Measurements from ENCODE around the gene HUWE1.

HUWE1 gene

GRCh38 chrX:53483838-53484405, 202.6 kb downstream of the HUWE1 start:
- DNase-seq: no peak

GRCh38 chrX:53483416-53483815, 203.1 kb downstream of the HUWE1 start:
- DNase-seq: no peak
